Hematopoietic multipotent progenitor cell treated with erythropoietin and hydrocortisone succinate and interleukin-3 and kit ligand, for 8 days (in vitro differentiated cells): ENCODE data around the gene TEKT3.

Source experiments
- DNase-seq: peaks from one replicate; pipeline ENCODE4 v3.0.0-alpha.2; 2015

TEKT3 gene

DNA sequence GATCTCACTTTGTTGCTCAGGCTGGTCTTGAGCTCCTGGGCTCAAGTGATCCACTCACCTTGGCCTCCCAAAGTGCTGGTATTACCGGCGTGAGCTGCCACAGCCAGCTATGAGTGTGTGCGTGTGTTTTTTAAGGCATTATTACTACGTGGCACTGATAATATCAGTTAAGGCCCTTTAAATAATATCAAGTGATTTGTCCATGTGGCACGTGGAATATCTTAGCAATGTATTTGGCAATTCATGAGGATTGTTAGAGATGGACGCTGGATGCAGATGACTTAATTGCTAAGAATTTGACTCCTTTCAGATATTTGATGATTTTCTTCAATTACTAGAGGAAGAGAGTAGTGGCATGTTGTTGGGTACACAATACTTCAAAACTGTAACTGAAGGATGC lies 50.8 kb downstream of the TEKT3 start:
- DNase-seq, result no peak

- DNase-seq, result no peak
Observed at GRCh38 chr17:15289285-15290183, 51.9 kb downstream of the TEKT3 start.

DNA sequence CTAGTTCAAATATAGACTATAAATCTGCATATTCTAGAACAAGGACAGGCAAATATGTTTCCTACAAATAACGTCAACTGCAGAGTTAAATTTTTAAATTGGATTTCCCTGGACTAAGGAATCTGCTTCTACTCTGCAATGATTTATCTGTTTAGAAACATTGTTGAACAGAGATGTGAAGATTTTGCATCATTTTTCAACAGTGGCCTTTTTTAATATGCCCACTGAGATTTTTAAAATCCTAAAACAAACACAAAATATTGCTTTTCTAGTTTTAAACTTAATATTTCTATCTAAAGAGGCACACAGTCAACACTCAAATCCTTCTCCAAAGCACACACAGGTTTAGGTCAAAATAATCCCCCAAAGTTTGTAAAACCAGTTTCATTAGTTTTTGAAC lies 52.5 kb downstream of the TEKT3 start:
- no peak for DNase-seq

DNA sequence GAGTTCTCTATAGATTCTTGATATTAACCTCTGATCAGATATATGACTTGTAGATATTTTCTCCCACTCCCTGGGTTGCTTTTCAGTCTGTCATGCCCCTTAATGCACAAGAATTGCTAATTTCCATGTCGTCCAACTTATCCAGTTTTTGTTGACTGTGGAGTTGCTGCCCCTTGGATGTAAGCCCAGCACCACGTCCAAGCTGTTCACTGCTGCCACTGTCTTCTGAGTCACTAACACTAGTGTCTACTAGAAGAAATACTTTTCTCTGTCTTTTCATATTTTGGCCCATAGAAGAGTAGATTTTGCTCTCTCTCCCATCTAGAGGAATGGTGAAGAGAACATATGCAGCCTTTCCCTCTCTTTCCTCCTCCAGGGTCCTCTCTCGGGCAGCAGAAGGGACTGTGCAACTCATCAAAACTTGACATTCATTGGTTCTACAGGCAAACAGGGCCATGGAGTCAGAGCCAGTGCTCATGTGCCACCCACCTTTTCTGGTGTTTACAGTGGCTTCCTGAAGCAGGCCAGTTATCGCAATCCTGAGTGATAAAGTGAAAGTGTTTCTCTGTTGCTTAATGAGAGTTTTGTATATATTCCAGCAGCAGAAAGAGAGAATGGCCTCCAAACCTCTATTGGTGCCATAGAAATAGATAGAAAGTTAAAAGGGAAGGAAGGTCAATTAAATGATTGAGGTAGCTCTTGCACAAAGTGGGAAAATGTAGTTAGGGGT lies 53.7 kb downstream of the TEKT3 start:
- no peak for DNase-seq

- DNase-seq, result no peak
Observed at GRCh38 chr17:15285466-15285865, 55.9 kb downstream of the TEKT3 start.

GRCh38 chr17:15284537-15284936 lies 56.9 kb downstream of the TEKT3 start:
- DNase-seq, result no peak

DNA sequence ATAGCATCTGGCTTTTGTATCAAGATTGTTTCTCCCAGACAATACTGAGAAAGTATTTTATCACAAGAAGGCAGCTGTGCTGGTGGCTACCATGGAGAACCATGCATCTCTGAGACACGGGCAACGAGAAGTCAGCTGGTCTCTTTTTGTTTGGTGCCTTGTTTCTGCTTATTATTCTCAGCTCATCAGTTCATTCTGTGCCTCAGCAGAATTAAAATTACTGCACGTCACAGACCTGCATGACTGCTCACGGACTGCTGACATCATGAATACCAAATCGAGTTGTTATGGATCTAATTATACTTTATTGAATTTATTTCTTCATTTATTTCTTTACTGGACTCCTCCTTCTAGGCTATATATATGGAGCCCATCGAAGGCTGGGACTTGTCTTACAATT lies 57.3 kb downstream of the TEKT3 start:
- DNase-seq, result no peak

GRCh38 chr17:15281909-15282308 lies 59.5 kb downstream of the TEKT3 start:
- no peak for DNase-seq

DNA sequence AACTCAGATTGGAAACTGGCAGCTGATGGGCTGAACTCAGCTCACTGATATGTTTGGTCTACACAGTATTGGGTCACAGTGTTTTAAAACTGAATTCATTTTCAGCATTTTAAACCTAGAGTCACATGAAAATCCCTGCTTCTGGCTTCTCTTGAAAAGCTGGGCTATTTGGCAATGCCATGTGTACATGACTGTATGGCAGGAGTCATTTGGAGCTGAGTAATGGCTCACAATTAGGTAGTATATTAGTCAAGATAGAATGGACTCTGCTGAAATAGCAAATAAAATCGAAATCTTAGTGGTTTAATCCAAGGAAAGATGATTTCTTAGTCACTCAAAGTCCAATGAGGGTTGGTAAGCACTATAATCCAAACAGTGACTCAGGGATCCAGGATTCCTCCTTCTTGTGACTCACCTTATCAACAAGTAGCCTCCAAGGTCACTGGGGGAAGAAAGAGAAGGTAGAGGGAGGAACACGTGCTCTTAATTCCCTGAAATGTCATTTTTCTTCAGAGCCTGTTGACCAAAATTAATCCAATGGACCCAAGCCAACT lies 62.4 kb downstream of the TEKT3 start:
- DNase-seq, result no peak

DNA sequence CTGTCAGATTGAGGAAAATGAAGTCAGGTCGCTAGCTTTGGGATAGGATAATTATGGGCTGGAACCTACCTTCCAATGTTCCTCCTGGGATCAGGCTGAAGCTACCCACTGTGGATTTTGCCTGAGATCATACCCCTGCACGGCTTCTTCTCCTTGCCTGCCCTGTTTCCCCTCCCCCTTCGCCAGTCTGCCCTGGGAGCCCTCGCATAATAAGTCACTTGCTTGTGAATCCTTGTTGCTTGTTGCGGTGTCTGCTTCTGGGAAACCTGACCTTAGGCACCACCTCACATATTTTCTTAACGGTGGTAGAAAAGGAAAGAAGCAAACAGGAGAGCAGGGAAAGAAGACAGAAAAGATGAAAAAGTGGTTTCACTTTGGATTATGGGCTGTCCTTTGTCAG lies 63.0 kb downstream of the TEKT3 start:
- no peak for DNase-seq

DNA sequence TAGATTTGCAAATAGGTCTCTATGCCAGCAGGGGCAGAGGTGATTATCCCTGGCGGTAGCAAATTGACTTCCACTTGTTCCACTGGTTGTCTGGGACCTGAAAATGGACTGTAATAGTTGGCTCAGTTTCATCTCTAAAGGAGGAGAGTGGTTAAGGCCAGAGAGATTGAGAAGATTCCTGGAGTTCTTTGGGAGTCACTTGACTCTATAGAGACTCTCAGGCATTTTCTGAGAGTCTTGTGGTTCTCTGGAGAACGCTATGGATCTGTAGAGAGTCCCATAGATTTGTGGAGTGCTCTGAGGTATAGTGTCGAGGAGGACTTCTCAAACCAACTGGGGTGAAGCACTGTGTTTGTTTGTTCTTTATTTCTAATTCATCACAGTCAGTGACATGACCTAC lies 67.4 kb downstream of the TEKT3 start:
- DNase-seq, result no peak

DNA sequence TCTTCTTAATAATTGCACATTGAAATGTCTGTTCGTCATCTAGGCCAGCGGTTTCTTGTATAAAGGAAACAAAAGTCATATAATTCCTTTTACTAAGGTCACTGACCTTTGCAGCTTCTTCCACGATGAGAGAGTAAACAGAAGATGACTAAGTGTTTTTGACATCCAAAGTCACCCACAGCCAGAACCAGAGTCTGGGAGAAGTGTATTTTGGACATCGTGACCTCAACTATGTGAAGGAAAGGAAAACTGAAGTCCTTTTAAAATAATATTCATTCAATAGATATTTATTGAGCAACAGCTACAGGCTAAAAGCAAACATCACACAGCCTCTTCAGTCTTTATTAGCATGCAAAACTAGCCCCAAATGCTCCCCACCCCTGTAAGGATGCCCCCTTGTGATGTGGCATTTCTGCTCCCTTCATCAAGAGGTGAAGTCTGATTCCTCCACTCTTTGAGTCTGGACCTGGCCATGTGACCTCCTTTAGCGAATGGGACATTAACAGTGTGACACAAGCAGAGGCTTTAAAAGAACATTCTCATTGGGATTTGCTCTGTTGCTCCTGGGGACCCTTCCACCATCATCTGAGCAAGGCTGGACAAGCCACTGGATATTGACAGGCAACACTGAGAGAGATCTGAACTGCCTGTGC lies 68.1 kb downstream of the TEKT3 start:
- DNase-seq, result no peak

GRCh38 chr17:15271741-15272140 lies 69.7 kb downstream of the TEKT3 start:
- DNase-seq, result no peak

DNA sequence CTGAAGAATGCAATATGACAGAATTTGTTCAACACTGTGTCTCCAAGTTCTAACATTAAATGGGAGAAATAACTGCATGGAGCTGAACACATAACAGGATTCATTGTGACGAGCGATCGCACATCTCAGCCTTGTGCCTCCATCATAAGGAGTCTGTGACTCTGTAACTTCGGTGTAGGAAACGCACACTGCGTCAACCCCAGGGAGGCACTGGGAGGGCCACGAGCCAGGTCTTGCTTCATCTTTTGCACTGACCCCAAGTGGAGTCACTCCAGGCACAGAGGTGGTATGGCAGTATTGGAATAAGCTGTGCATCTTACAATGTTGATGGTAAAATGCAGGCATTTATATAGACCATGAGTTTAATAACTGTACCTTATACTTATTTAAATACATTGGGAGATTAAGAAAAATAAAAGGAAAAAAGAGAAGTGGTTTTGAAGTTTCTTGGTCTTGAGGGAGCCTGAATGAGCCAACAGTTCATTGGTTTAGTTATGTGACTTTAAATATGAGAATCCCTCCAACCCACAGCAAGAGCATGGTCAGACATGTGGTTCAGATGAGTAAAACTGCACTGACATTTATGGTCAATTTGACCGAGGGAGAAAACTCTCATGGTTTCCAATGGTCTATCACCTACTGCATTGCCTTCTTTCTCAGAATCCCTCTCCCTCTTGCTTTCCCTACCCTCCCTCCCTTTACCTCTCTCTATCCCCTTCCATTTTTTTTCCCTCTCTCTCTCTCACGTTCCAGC lies 70.6 kb downstream of the TEKT3 start:
- DNase-seq, result no peak

DNA sequence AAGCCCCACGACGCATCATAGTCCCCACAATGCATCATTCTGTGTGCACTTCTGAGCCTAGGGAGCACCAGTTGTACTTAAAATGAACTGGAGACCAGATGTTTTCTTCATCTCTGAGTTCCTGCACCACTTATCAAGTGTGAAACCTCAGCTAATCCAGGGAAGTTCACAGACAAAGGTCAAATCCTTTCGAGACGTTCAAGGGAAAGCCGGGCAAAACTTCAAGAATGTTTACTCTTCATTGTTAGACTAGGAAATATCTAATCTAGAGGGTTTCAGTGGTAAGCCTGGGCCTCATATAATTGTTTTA lies 71.7 kb downstream of the TEKT3 start:
- DNase-seq, result no peak

GRCh38 chr17:15269087-15269779 lies 72.2 kb downstream of the TEKT3 start:
- no peak for DNase-seq

DNA sequence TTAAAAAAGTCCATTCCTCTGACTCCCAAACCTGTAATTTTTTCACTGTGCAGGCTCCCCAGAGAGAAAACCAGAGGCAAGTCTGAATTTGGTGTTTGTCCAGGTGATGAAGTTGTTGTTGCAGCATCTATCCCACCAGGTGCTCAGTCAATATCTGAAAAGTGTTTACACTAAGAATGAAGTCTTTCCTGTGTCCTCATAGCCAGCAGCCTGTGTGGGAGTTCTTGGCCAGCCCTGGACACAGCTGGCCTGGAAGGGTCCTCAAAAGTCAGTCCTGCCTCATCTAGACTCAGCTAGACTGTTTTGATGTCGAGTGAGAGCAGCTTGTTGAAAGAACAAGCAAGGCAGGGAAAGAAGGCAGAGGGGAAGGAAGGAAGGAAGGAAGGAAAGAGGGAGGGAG lies 72.9 kb downstream of the TEKT3 start:
- DNase-seq, result no peak

- DNase-seq, result no peak
Observed at GRCh38 chr17:15267996-15268395, 73.4 kb downstream of the TEKT3 start.

- no peak for DNase-seq
Observed at GRCh38 chr17:15266325-15267125, 74.9 kb downstream of the TEKT3 start.

- DNase-seq, result no peak
Observed at GRCh38 chr17:15265131-15265530, 76.3 kb downstream of the TEKT3 start, which contains the start of gene PMP22. Gene PMP22 (minus strand): TSS chr17:15265326. CDS start chr17:15260727, 4,599 bp downstream.

DNA sequence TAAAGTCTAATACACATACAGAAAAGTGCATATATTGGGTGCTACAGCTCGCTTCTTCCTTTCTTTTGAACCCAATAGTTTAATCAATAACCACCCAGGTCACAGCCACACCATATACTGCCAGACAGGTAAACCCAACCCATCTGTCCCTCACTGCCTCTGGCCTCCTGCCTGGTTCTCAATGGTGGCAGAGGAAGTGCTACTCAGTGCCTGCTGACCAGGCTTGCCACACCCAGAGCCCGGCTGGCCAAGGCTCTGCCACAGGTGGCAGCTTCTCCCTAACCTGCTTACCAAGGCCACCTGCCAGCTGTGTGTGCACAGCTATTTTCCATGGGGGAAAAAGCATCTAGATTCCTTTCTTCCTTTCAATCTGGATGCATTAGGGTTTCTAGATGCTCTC lies 76.9 kb downstream of the TEKT3 start:
- no peak for DNase-seq
